ENCODE results near the gene A2M.
"Not testable (repeated sequence)": the region's sequence is repeated elsewhere in the genome, so short reads cannot be mapped to it uniquely, and the experiment has no call there.

Gene A2M

GRCh38 chr12:9115731-9116559, at the start of gene A2M:
TSS of gene A2M (minus strand) at chr12:9115919. CDS start at chr12:9115849, 70 bp downstream.
- DNase-seq (ENCODE audit: low read depth) = no peak

GRCh38 chr12:9163392-9163791, 47.7 kb upstream of the A2M start:
- DNase-seq (ENCODE audit: low read depth) = no peak

- no peak for DNase-seq (ENCODE audit: low read depth)
These were observed 40.4 kb upstream of the A2M start for GRCh38 chr12:9156119-9156518.

- no peak for DNase-seq (ENCODE audit: low read depth)
These were observed 33.7 kb upstream of the A2M start for GRCh38 chr12:9149372-9149771.

GRCh38 chr12:9148926-9149325, 33.2 kb upstream of the A2M start:
- no peak for DNase-seq (ENCODE audit: low read depth)

- no peak for DNase-seq (ENCODE audit: low read depth)
These were observed 31.7 kb upstream of the A2M start for GRCh38 chr12:9147461-9147860.

- no peak for DNase-seq (ENCODE audit: low read depth)
These were observed 29.0 kb upstream of the A2M start for GRCh38 chr12:9144730-9145106.

GRCh38 chr12:9143929-9144729, 28.4 kb upstream of the A2M start:
- no peak for DNase-seq (ENCODE audit: low read depth)

GRCh38 chr12:9143137-9143536, 27.4 kb upstream of the A2M start:
- no peak for DNase-seq (ENCODE audit: low read depth)

GRCh38 chr12:9139588-9140290, 24.0 kb upstream of the A2M start:
- DNase-seq (ENCODE audit: low read depth) = not testable (repeated sequence)

GRCh38 chr12:9135903-9136310, 20.2 kb upstream of the A2M start:
- DNase-seq (ENCODE audit: low read depth) = no peak

GRCh38 chr12:9134981-9135628, 19.4 kb upstream of the A2M start:
- DNase-seq (ENCODE audit: low read depth) = no peak

GRCh38 chr12:9133216-9133916, 17.6 kb upstream of the A2M start:
- no peak for DNase-seq (ENCODE audit: low read depth)

GRCh38 chr12:9132008-9132535, 16.4 kb upstream of the A2M start:
- DNase-seq (ENCODE audit: low read depth) = no peak

GRCh38 chr12:9130244-9130643, 14.5 kb upstream of the A2M start:
- no peak for DNase-seq (ENCODE audit: low read depth)

- no peak for DNase-seq (ENCODE audit: low read depth)
These were observed 12.4 kb upstream of the A2M start for GRCh38 chr12:9127936-9128663.

- DNase-seq (ENCODE audit: low read depth) = no peak
These were observed 11.8 kb upstream of the A2M start for GRCh38 chr12:9127484-9127883.

GRCh38 chr12:9124383-9125031, 8.8 kb upstream of the A2M start:
- DNase-seq (ENCODE audit: low read depth) = no peak

GRCh38 chr12:9123781-9124382, 8.2 kb upstream of the A2M start:
- DNase-seq (ENCODE audit: low read depth) = no peak

All from ELR (cell line).